Renal cortex interstitium (tissue), 11 donors: ENCODE data around the gene GNAI3. TPM values are rescaled to one million over a fixed set of nuclear protein-coding genes. Genes with fewer than 3 reads are reported as not detected.

ENCODE experiments used
- DNase-seq, 11 donors: peaks; one replicate each; pipeline ENCODE4 v3.0.0-alpha.2; 2013; ENCODE audit warnings: low read depth in 9 of 11, low spot score in 4 of 11; ENCODE audit errors: extremely low read depth in 1 of 11
- polyA plus RNA-seq, 3 donors: library from polyadenylated mRNA; unstranded; fragments of 120-200 nt; gene quantifications; one replicate each; pipeline ENCODE4 v1.2.1, GENCODE V29; 2013; ENCODE audit not compliant: insufficient read length in 3 of 3

The GNAI3 gene
- polyA plus RNA-seq, 3 donors, result 11.7 to 13.5 (median 12.1) TPM

- peak; percentile 69 to 93 (median 86) for DNase-seq
Measured at GRCh38 chr1:109667452-109668122, 119.2 kb downstream of the GNAI3 start, which contains the start of gene GSTM2. Gene GSTM2, plus strand, starts transcription at chr1:109668057. Its CDS starts 59 bp downstream, at chr1:109668116.

Other genes starting within 250 kb of the GNAI3 start
- under 1 TPM in 2 of 3 donors, not detected in 1; 0.11 to 0.39 TPM for gene MYBPHL, start 241.6 kb upstream of the GNAI3 start, polyA plus RNA-seq
- gene SORT1, start 150.7 kb upstream of the GNAI3 start, polyA plus RNA-seq, result 10 to 100 TPM; 50.9 to 60.4 (median 53.3) TPM
- gene PSMA5, start 122.2 kb upstream of the GNAI3 start, polyA plus RNA-seq, result 100 to 1,000 TPM in 2 of 3 donors, 10 to 100 TPM in 1; 96.1 to 128 (median 106) TPM
- 10 to 100 TPM in 2 of 3 donors, 1 to 10 TPM in 1; 8.6 to 15.0 (median 10.8) TPM for gene SYPL2, start 82.1 kb upstream of the GNAI3 start, polyA plus RNA-seq
- 10 to 100 TPM in 2 of 3 donors, 1 to 10 TPM in 1; 9.5 to 13.2 (median 12.3) TPM for gene ATXN7L2, start 64.7 kb upstream of the GNAI3 start, polyA plus RNA-seq
- 10 to 100 TPM in 1 of 3 donors, 1 to 10 TPM in 2; 8.7 to 10.9 (median 9.5) TPM for gene CYB561D1, start 54.5 kb upstream of the GNAI3 start, polyA plus RNA-seq
- 1 to 10 TPM; 6.2 to 8.1 (median 6.7) TPM for gene AMIGO1, start 38.9 kb upstream of the GNAI3 start, polyA plus RNA-seq
- gene GPR61, start 8.7 kb upstream of the GNAI3 start, polyA plus RNA-seq, result under 1 TPM; 0.45 to 0.87 (median 0.78) TPM
- gene GNAT2, start 71.0 kb downstream of the GNAI3 start, polyA plus RNA-seq, result not detected
- gene AMPD2, start 71.2 kb downstream of the GNAI3 start, polyA plus RNA-seq, result 10 to 100 TPM; 46.8 to 65.3 (median 52.0) TPM
- 10 to 100 TPM; 57.8 to 63.2 (median 62.2) TPM for gene GSTM4, start 107.5 kb downstream of the GNAI3 start, polyA plus RNA-seq
- 100 to 1,000 TPM; 190 to 270 (median 197) TPM for gene GSTM2, start 119.4 kb downstream of the GNAI3 start, polyA plus RNA-seq
- 100 to 1,000 TPM in 2 of 3 donors, 1 to 10 TPM in 1; 2.9 to 111 (median 105) TPM for gene GSTM1, start 139.2 kb downstream of the GNAI3 start, polyA plus RNA-seq
- 10 to 100 TPM; 42.1 to 65.8 (median 42.5) TPM for gene GSTM5, start 163.6 kb downstream of the GNAI3 start, polyA plus RNA-seq
- 100 to 1,000 TPM; 168 to 208 (median 174) TPM for gene GSTM3, start 192.4 kb downstream of the GNAI3 start, polyA plus RNA-seq
- gene EPS8L3, start 215.3 kb downstream of the GNAI3 start, polyA plus RNA-seq, result 1 to 10 TPM in 1 of 3 donors, under 1 TPM in 2; 0.52 to 1.7 (median 0.62) TPM